ENCODE measurements around the gene EVC2.

GRCh38 chr4:5720980-5721379 lies 12.6 kb upstream of the EVC2 start:
- TF ChIP-seq CTCF (IDR thresholded peaks at IDR 0.05) (no peak), POLR2A (IDR thresholded peaks at IDR 0.05) (no peak)
